ENCODE data around the gene DDX5. TPM values are rescaled to one million over a fixed set of nuclear protein-coding genes. Genes with fewer than 3 reads are reported as not detected.
"Not testable (repeated sequence)": the region's sequence is repeated elsewhere in the genome, so short reads cannot be mapped to it uniquely, and the experiment has no call there.

The DDX5 gene
- total RNA-seq, 3 donors from 2014 or later: 1,033 to 1,200 (median 1,184) TPM

- not testable (repeated sequence) for H3K4me3 Mint-ChIP-seq; ATAC-seq; H3K27me3 Mint-ChIP-seq (ENCODE audit: low read depth); H3K9me3 Mint-ChIP-seq; DNase-seq; H3K36me3 Mint-ChIP-seq (ENCODE audit: insufficient read depth)
- peaks cover 20% of the 10 kb centered on the region for H3K4me1 Mint-ChIP-seq (ENCODE audit: low read depth)
These were observed 46.3 kb downstream of the DDX5 start for GRCh38 chr17:64459818-64460217.

DNA sequence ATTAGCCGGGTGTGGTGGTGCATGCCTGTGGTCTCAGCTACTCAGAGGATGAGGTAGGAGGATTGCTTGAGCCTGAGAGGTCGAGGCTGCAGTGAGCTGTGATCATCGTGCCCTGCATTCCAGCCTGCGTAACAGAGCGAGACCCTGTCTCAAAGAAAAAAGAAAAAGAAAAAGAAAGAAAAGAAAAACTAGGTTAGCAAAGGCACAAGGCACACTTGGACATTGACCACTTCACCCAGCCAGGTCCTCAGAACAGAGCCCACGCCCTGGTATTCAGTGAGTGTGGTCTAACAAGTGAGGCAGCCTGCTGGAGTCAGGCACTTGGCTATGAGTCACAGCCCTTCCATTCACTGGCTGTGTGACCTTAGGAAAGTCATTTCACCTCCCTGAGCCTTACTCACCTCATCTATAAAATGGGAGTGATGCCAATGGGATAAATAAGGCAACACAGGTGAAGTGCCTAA is 46.8 kb downstream of the DDX5 start:
- DNase-seq (no peak), ATAC-seq (no peak)
- Mint-ChIP-seq H3K9me3 (no peaks in the 10 kb centered on the region), H3K4me1 (ENCODE audit: low read depth) (peaks cover 20% of the 10 kb centered on the region), H3K27me3 (ENCODE audit: low read depth) (no peaks in the 10 kb centered on the region), H3K4me3 (no peak overlapping the region), H3K36me3 (ENCODE audit: insufficient read depth) (no peaks in the 10 kb centered on the region)

DNA sequence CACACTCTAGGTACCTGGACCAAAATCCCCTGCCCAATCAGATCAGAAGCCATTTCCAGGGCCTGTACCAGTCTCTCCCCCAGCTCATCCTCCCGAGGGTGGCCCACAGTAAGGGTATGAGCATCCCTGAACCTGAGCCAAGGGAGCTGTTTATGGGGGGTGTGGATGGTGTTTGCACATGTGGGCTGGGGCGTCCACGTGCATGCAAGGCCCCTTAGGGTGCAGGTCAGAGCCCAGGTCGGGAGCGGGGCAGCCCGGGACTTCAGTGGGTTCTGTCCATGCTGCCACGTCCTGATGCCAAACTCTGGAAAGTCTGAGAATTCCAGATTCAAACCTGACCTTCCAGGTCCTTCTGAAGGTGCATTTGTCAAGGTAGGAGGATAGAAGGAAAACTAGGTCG is 47.3 kb downstream of the DDX5 start:
- peaks cover 20% of the 10 kb centered on the region for H3K4me1 Mint-ChIP-seq (ENCODE audit: low read depth)
- ATAC-seq: no peak

GRCh38 chr17:64457156-64457555 is 48.9 kb downstream of the DDX5 start:
- ATAC-seq: no peak
- Mint-ChIP-seq H3K9me3 (no peaks in the 10 kb centered on the region), H3K27me3 (ENCODE audit: low read depth) (no peaks in the 10 kb centered on the region), H3K4me3 (no peak overlapping the region), H3K4me1 (ENCODE audit: low read depth) (peaks cover 20% of the 10 kb centered on the region), H3K36me3 (ENCODE audit: insufficient read depth) (no peaks in the 10 kb centered on the region)
- no peak for DNase-seq

More for the DNA sequence above, 47.3 kb downstream of the DDX5 start:
- Mint-ChIP-seq H3K9me3 (no peaks in the 10 kb centered on the region), H3K36me3 (ENCODE audit: insufficient read depth) (no peaks in the 10 kb centered on the region), H3K27me3 (ENCODE audit: low read depth) (no peaks in the 10 kb centered on the region), H3K4me3 (no peak overlapping the region)
- no peak for DNase-seq

GRCh38 chr17:64455993-64456885 is 49.9 kb downstream of the DDX5 start:
- peaks cover 20% of the 10 kb centered on the region for H3K4me1 Mint-ChIP-seq (ENCODE audit: low read depth)

DNA sequence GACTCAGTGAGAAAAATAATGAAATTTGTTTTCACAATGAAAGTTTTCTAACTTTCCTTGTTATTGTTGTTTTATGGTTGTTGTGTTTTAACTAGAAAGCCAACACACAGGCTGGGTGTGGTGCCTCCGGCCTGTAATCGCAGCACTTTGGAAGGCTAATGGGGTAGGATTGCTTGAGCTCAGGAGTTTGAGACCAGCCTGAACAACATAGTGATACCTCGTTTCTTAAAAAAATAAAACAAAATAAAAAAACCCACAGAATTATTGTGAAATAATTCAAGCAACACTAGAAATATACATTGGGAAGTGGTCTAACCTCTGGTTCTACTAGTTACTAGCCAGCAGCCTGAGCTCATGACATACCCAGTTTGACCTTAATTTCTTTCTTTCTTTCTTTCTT is 56.5 kb downstream of the DDX5 start:
- no peaks in the 10 kb centered on the region for H3K36me3 Mint-ChIP-seq (ENCODE audit: insufficient read depth)
- H3K4me3 Mint-ChIP-seq: no peak overlapping the region
- ATAC-seq (no peak), DNase-seq (no peak)
- no peaks in the 10 kb centered on the region for H3K27me3 Mint-ChIP-seq (ENCODE audit: low read depth)
- H3K4me1 Mint-ChIP-seq (ENCODE audit: low read depth): peaks cover 5% of the 10 kb centered on the region
- no peaks in the 10 kb centered on the region for H3K9me3 Mint-ChIP-seq

More at GRCh38 chr17:64455993-64456885, 49.9 kb downstream of the DDX5 start:
- H3K27me3 Mint-ChIP-seq (ENCODE audit: low read depth): no peaks in the 10 kb centered on the region
- ATAC-seq (no peak), DNase-seq (no peak)
- no peaks in the 10 kb centered on the region for H3K9me3 Mint-ChIP-seq
- H3K4me3 Mint-ChIP-seq: no peak overlapping the region
- H3K36me3 Mint-ChIP-seq (ENCODE audit: insufficient read depth): no peaks in the 10 kb centered on the region

DNA sequence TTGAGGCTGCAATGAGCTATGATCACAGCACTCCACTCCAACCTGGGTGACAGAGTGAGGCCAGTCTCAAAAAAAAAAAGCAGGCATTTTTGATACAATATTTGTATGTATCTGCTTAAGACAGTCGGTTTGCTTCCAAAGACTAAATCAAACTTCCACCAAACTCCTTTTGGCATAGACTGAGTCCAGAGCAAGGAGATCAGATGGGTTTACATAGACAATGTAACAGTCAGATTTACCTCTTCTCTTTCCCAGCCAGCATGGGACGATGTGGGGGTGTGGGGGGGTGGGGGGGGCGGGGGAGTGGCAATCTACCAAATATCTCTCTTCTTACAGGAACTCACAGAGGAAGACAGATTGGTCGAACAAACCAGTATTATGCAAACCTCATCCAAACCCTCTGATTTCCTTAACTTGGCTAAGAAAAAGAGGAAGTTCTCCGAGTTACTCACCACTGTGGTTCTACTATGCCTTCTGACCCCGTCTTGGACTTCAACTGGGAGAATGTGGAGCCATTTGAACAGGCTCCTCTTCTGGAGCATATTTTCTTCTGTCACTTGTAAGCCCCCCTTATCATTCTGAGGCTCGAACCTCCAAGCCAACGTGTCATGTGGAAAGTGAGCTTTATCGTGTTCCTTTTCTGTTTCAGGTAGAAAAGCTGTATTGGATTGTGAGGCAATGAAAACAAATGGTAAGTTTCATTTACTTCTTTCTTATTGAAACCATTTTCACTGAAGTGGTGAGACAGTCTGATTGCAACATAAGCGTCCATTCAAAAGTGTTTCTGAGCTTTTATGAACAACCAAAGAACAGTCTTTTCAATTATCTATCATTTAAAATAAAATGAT is 57.2 kb downstream of the DDX5 start, which contains the start of gene MILR1:
TSS of gene MILR1 (plus strand) at position 451 of the 848 bp plus-strand sequence. CDS start at position 505, 54 bp downstream.
- DNase-seq (no peak), ATAC-seq (no peak)
- H3K4me3 Mint-ChIP-seq: no peak within 1 kb of the TSS

More for the DNA sequence above, 57.2 kb downstream of the DDX5 start, which contains the start of gene MILR1:
- Mint-ChIP-seq H3K27me3 (ENCODE audit: low read depth) (no peaks in the 10 kb centered on the region), H3K4me1 (ENCODE audit: low read depth) (peaks cover 5% of the 10 kb centered on the region), H3K36me3 (ENCODE audit: insufficient read depth) (no peaks in the 10 kb centered on the region), H3K9me3 (no peaks in the 10 kb centered on the region)

Other genes starting within 250 kb of the DDX5 start
- gene TEX2, start 243.0 kb downstream of the DDX5 start, total RNA-seq: 10 to 100 TPM; 18.4 to 20.4 (median 19.9) TPM
- gene PECAM1, start 115.4 kb downstream of the DDX5 start, total RNA-seq: 10 to 100 TPM in 1 of 3 donors, 1 to 10 TPM in 2; 1.8 to 10.0 (median 9.1) TPM
- not detected for gene MILR1, start 57.2 kb downstream of the DDX5 start, total RNA-seq
- gene POLG2, start 9.2 kb downstream of the DDX5 start, total RNA-seq: 10 to 100 TPM; 34.1 to 34.9 (median 34.2) TPM
- 10 to 100 TPM; 35.1 to 38.2 (median 36.7) TPM for gene CEP95, start 688 bp upstream of the DDX5 start, total RNA-seq
- 10 to 100 TPM; 10.7 to 11.6 (median 11.0) TPM for gene SMURF2, start 156.0 kb upstream of the DDX5 start, total RNA-seq

Measured in activated T-cell treated with anti-CD3 and anti-CD28 coated beads, Interleukin-2, amount 50 U/mL, for 4 hours (primary cell).